ENCODE measurements around the gene BCO2.

BCO2 gene

GRCh38 chr11:112213753-112214152 lies 38.4 kb downstream of the BCO2 start:
- no peak for DNase-seq

- no peak for DNase-seq
Observed at GRCh38 chr11:112215621-112216020, 40.3 kb downstream of the BCO2 start.

- no peak for DNase-seq
Observed at GRCh38 chr11:112216561-112217105, 41.3 kb downstream of the BCO2 start.

- DNase-seq: peak in 40 of 58 donors; percentile 2 to 80 (median 25)
Observed at GRCh38 chr11:112219476-112220232, 44.3 kb downstream of the BCO2 start.

GRCh38 chr11:112221274-112221835 lies 46.0 kb downstream of the BCO2 start:
- no peak for DNase-seq

- DNase-seq: no peak
Observed at GRCh38 chr11:112222303-112222702, 47.0 kb downstream of the BCO2 start.

GRCh38 chr11:112223121-112223520 lies 47.8 kb downstream of the BCO2 start:
- DNase-seq: no peak

- no peak for DNase-seq
Observed at GRCh38 chr11:112223754-112224532, 48.6 kb downstream of the BCO2 start.

GRCh38 chr11:112225753-112226061 lies 50.4 kb downstream of the BCO2 start:
- DNase-seq: no peak

- DNase-seq: peak in 57 of 58 donors; percentile 63 to 95 (median 87)
Observed at GRCh38 chr11:112226062-112226830, 50.9 kb downstream of the BCO2 start, which contains the start of gene PTS. Gene PTS, plus strand, starts transcription at chr11:112226428. Its CDS starts 16 bp downstream, at chr11:112226444.

- peak in 11 of 58 donors; percentile 3 to 57 (median 19) for DNase-seq
Observed at GRCh38 chr11:112226831-112227401, 51.6 kb downstream of the BCO2 start.

- no peak for DNase-seq
Observed at GRCh38 chr11:112227471-112227870, 52.2 kb downstream of the BCO2 start.

GRCh38 chr11:112228706-112229105 lies 53.4 kb downstream of the BCO2 start:
- no peak for DNase-seq

GRCh38 chr11:112229159-112229558 lies 53.8 kb downstream of the BCO2 start:
- no peak for DNase-seq

- no peak for DNase-seq
Observed at GRCh38 chr11:112229746-112230433, 54.6 kb downstream of the BCO2 start.

- DNase-seq: no peak
Observed at GRCh38 chr11:112231952-112232351, 56.6 kb downstream of the BCO2 start.

- no peak for DNase-seq
Observed at GRCh38 chr11:112235750-112236390, 60.6 kb downstream of the BCO2 start.

- DNase-seq: no peak
Observed at GRCh38 chr11:112237451-112237850, 62.1 kb downstream of the BCO2 start.

- no peak for DNase-seq
Observed at GRCh38 chr11:112238041-112238440, 62.7 kb downstream of the BCO2 start.

- no peak for DNase-seq
Observed at GRCh38 chr11:112241486-112241885, 66.2 kb downstream of the BCO2 start.

Data from anterior cingulate cortex (tissue), 58 donors.